DMS114 treated with DMSO at 0.1 percent for 48 hours (cell line): ENCODE data around the gene PRKCI.
A peak's percentile ranks its signal among the peaks of the same experiment; 100 is the strongest.
"Not testable (repeated sequence)": the region's sequence is repeated elsewhere in the genome, so short reads cannot be mapped to it uniquely, and the experiment has no call there.

ENCODE experiments used
- DNase-seq: peaks from one replicate; lab custom pipeline; 2025; ENCODE audit not compliant: unreplicated experiment; lab: John Stamatoyannopoulos, UW

PRKCI gene

DNA sequence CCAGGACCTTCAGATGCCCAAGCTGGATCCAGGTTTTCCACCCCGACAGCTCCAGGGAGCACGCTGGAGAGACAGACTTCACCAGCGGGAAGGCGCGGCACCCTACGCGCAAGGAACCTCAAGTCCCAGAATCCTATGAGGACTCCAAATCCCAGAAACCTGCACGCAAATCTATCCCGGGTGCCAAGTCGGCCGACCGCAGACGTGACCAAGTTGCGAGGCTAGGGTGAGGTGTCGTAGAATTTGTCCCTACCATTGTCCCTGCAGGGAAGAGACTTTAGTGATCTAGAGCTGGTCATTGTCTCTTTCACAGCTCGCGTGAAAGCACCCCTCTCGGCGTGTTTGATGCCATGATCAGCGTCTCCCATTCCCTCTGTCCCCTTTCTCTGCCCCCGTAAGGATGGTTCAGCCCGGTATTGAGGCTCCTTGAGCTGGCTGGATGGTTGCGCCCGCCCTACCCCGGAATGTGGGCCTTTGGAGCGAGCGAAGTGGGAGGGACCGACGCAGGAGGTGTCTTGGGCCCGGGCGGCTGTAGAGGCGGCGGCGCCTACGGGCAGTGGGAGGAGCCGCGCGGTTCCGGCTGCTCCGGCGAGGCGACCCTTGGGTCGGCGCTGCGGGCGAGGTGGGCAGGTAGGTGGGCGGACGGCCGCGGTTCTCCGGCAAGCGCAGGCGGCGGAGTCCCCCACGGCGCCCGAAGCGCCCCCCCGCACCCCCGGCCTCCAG is at the start of gene PRKCI:
Gene PRKCI, plus strand, starts transcription at position 501 of the 723 bp plus-strand sequence. CDS start 246 bp downstream, outside the sequence.
- peak; percentile 95 for DNase-seq

GRCh38 chr3:170178651-170179050 is 43.6 kb upstream of the PRKCI start:
- DNase-seq = no peak

- no peak for DNase-seq
Observed at GRCh38 chr3:170179432-170179831, 42.8 kb upstream of the PRKCI start.

DNA sequence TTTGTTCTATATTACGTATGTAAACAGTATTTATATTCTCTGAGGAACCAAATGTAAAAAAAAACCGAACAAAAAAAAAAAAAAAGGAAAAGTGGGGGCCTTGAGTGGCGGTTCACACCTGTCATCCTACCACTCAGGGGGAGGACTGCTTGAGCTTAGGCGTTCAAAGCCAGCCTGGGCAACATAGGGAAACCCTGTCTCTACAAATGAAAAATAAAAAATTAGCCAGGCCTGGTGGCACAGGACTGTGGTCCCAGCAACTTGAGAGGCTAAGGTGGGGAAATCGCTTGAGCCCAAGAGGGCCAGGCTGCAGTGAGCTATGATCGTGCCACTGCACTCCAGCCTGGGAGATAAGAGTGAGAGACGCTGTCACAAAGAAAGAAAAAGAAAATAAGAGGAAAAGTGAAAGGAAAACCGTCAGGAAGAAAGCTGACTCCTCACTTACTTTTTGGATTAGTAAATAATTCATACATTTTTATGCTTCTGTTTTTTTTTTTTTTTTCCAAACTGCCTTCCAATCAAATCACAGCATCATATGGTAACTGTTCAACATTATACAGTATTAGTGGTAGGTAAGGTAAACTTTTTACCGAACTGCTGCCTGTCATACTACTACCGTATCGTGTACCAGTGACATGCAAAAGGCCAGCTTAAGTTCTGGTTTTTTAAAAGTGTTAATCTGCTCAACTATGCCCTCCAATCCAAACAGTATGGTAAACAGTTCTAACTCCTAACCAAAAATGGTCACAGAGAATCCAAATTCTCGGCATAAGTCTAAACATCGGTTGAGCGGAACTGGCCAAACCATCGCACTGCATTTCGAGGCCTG is 41.9 kb upstream of the PRKCI start:
- no peak for DNase-seq

DNA sequence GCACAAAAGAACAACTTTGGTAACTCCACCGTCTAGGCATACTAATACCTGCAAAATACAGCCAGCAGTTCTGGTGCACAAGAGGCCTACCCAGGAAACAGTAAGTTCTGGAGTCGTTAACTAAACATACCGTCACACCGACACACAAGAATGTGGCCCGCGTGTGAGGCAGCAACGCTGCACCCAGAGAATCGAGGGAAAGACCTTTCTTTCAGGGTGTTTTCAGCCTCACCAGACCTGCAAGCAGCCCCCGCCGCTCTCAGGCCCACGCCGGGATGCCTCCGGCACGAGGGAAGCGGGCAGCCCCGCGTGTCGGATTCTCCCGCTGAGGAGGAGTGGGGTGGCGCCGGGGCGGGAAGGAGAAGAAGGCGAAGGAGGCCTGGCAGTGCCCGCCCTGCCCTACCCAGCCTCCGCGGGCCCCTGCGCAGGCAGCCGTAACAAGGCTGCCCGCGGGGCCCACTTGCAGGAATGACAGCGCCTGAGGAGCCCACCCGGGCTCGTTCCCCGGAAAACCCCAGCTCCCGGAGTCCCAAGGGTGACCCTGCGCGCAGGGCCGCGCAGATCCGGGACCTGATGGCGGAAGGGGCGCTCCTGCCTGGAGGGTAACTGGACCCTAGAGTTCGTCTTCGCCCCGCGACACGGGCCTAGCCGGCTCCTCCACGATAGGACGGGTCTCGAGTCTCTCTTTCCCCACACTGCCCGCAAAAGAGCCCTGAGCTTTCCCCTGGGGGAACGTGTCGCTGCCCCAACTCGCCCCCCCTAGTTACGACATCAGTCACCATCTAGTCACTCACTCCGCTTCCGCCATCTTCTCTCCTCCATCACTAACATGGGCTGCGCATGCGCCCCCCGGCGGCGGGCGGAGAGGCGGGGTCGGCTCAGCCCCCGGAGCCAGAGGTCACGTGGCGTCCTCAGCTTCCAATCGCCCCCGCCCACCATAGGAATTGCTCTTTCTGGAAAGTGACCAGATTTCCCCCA is 41.0 kb upstream of the PRKCI start, which contains the start of gene PHC3:
Gene PHC3, minus strand, starts transcription at position 826 of the 978 bp plus-strand sequence. Its CDS starts 18 bp downstream, at position 808.
- peak; percentile 85 for DNase-seq

DNA sequence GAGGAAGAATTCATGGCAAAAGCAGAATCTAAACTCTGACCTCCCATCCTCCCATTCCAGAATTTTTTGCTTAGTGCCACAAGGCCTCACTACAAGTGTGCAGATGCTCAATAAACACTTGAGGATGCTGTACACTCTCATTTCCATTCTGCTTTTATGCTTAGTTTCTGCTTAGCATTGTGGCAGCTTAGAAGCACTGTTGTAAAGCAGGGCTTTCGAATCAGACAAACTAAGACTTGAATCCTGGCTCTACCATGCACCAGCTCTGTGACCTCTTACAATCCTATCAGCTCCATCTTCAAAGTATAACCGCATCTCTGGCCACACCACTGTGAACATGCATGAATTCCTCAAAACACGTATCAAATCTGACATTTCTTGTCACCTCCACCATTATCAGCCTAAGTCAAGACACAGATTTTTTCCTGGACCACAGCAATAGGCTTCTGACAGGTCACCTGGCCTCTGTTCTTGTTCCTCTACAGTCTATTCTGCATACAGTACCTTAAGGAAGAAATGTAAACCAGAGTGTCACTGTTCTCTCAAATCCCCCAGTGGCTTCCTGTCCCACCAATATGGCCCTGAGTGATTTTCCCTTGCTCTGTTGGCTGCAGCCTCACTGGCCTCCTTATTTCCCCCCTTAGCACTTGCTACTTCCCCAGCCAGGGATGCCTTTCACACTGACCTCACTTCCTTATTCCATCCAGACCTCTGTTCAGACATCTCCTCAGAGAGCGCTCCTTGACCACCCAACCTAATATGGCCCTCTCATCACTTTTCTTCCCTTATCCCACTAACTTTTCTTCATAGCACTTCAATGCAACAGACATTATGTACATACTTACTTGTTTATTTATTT is 32.6 kb upstream of the PRKCI start:
- DNase-seq = no peak

DNA sequence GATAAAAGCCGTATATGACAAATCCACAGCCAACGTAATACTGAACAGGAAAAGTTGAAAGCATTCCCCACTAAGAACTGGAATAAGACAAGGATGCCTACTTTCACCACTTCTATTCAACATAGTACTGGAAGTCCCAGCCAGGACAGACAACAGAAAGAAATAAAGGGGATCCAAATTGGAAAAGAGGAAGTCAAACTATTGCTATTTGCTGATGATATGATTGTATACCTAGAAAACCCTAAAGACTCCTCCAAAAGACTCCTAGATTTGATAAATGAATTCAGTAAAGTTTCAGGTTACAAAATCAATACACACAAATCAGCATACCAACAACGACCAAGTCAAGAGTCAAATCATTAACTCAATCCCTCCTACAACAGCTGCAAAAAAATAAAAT is 26.5 kb upstream of the PRKCI start:
- DNase-seq = not testable (repeated sequence)

DNA sequence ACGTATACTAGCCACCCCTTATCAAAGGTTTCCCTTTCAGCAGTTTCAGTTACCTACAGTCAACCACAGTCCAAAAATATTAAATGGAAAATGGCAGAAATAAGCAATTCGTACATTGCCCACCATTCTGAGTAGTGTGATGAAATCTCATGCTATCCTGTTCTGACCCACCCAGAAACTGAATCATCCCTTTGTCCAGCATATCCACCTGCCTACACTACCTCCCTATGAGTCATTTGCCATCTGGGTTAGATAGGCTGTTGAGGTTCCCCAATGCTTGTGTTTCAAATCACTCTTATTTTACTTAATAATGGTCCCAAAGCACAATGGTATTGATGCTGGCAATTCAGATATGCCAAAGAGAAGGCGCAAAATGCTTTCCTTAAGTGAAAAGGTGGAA is 25.4 kb upstream of the PRKCI start:
- DNase-seq = no peak

GRCh38 chr3:170200987-170201386 is 21.2 kb upstream of the PRKCI start:
- no peak for DNase-seq

- DNase-seq = no peak
Observed at GRCh38 chr3:170201527-170201926, 20.7 kb upstream of the PRKCI start.

- DNase-seq = no peak
Observed at GRCh38 chr3:170203457-170203856, 18.8 kb upstream of the PRKCI start.

DNA sequence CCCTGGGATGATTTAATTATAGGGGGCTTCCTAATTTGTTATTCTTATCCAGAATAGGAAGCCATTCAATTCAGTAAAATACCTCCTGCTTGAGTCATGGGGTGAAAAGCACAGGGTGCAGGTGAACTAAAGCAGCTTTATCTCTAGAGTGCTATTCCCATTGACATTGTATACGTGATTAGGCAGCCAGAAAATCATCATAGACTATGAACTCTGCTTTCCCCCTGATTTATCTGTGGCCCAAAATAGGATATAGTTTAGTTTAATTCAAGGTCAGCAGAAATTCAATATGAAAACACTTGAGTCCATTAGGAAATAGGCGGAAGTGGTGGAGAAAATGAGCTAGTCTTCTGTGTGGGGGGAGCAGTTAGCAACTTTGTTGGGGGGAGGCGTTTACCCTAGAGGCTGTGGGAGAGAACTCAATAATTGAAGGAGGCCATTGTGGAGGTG is 18.2 kb upstream of the PRKCI start:
- DNase-seq = no peak

DNA sequence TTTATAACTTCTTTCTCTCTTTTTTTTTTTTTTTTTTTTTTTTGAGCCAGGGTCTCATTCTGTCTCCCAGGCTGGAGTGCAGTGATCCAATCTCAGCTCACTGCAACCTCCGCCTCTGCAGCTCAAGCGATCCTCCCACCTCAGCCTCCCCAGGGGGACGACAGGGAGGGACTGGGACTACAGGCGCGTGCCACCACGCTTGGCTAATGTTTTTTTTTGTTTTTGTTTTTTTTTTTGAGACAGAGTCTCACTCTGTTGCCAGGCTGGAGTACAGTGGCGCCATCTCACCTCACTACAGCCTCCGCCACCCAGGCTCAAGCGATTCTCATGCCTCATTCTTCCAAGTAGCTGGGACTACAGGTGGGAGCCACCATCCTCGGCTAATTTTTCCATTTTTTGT is 17.7 kb upstream of the PRKCI start:
- DNase-seq = no peak

DNA sequence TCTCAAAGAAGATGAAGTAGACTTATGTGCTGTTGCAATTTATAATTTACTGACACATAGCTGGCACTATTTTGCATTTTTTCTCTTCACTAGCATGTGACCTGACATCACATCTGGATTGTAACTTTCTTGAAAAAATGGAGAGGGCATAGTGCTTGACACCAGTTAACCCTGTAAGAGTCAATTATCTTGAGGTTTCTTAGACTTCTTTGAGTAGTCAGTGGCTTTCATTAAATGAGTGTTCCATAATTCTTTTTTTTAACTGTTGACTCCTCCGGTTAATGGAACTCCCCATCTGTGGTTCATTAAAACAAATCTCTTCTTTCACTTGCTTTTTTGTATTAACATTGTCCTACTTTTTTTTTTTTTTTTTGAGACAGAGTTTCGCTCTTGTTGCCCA is 16.9 kb upstream of the PRKCI start:
- no peak for DNase-seq

- DNase-seq = not testable (repeated sequence)
Observed at GRCh38 chr3:170206164-170206762, 16.0 kb upstream of the PRKCI start.

GRCh38 chr3:170207717-170208116 is 14.5 kb upstream of the PRKCI start:
- DNase-seq = no peak

GRCh38 chr3:170211668-170212067 is 10.6 kb upstream of the PRKCI start:
- DNase-seq = no peak

- DNase-seq = no peak
Observed at GRCh38 chr3:170219850-170220249, 2.4 kb upstream of the PRKCI start.

DNA sequence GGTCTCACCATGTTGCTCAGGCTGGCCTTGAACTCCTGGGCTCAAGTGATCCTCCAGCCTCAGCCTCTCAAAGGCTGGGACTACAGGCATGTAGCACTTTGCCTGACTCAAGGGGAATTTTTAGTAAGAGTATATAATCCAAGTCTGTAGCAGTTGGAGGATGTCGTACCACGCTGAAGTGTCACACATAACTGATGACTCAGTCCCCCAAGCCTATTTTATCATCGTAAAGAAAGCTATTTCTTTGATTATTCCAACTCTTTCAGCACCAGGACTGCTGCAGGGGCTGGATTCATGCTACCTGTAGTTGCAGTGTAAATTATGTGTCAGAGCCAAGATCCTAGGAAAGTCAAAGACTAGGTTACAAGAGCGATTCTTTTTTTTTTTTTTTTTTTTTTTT is 1.4 kb upstream of the PRKCI start:
- DNase-seq = no peak
